Testis (tissue), 3 donors: ENCODE measurements around the gene SLC15A1. TPM values are rescaled to one million over a fixed set of nuclear protein-coding genes. Genes with fewer than 3 reads are reported as not detected.

ENCODE experiments used
- DNase-seq: peaks from one replicate; pipeline ENCODE4 v3.0.0-alpha.2; 2019
- H3K27ac ChIP-seq, 2 donors: fragments of 200-600 bp; sonication (generic); one replicate each; pipeline ENCODE4 v1.5.1; 2019
- H3K27me3 ChIP-seq: fragments of 200-600 bp; sonication (generic); one replicate; pipeline ENCODE4 v1.5.1; 2019
- H3K36me3 ChIP-seq: fragments of 200-600 bp; sonication (generic); one replicate; pipeline ENCODE4 v1.5.1; 2017; ENCODE audit warnings: low read depth; ENCODE audit errors: missing control alignments
- H3K4me1 ChIP-seq: fragments of 200-600 bp; sonication (generic); one replicate; pipeline ENCODE4 v1.5.1; 2019
- H3K4me3 ChIP-seq, 2 donors: fragments of 200-600 bp; sonication (generic); one replicate each; pipeline ENCODE4 v1.5.1; 2017 to 2019
- H3K9me3 ChIP-seq: fragments of 200-600 bp; sonication (generic); one replicate; pipeline ENCODE4 v1.5.1; 2017
- CTCF ChIP-seq, 3 experiments: fragments of 450-650 bp in 2 of 3; fragments of 200-600 bp in 1 of 3; sonication (generic) in 1 of 3; IDR thresholded peaks; one replicate each; pipeline ENCODE4 v1.5.1; 2016 to 2019; ENCODE audit warnings: antibody characterized with exemption in 3 of 3, mild to moderate bottlenecking in 2 of 3, moderate library complexity in 1 of 3
- POLR2A ChIP-seq: fragments of 450-650 bp; IDR thresholded peaks from one replicate; pipeline ENCODE4 v1.6.1; 2017; ENCODE audit warnings: antibody characterized with exemption, mild to moderate bottlenecking, moderate library complexity
- WGBS, 2 donors: methylation state at CpG; one replicate each; pipeline ENCODE4 v1.1.5; 2018; 5-methylcytosine and 5-hydroxymethylcytosine counted together
- intact Hi-C: fragments of 100-400 bp; cut with DNase I; formaldehyde crosslinking; loops from one replicate; pipeline ENCODE4 v1.15.1; 2023; ENCODE audit warnings: low total_unique reads
- polyA plus RNA-seq: library from polyadenylated mRNA; stranded (reverse); fragments of 350-450 nt; fragmentation: Illumina TruSeq; extraction: RNeasy Lipid Tissue Mini Kit (QIAGEN cat#74804); gene quantifications from one replicate; pipeline ENCODE4 v1.2.3, GENCODE V29; 2014; ENCODE audit warnings: low read depth, low replicate concordance; ENCODE audit not compliant: insufficient read depth
- total RNA-seq, 2 donors: library from RNA; depleted of rRNA; stranded (reverse); fragments of >200 nt; gene quantifications; one replicate each; pipeline ENCODE4 v1.2.3, GENCODE V29; 2016

Gene SLC15A1
- total and polyA plus RNA-seq, 3 donors from 2014 or later, result 0.37 to 0.71 (median 0.47) TPM

DNA sequence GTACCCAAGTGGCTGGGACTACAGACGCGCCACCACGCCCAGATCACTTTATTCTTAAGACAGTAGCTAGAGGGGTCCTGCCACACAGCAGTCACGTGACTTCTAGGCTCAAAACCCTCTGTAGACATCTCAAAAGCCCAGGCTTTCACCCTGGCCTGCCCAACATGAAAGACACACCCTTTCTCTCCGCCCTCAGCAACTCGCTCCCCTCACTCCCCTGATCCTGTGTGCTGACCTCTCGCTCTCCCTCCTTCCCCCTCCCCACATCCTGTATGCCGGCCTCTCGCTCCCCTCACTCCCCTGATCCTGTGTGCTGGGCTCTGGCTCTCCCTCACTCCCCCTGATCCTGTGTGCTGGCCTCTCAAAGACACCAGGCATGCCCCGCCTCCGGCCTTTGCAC is 77.4 kb downstream of the SLC15A1 start:
- no peak for TF ChIP-seq CTCF (IDR thresholded peaks at IDR 0.05)
- TF ChIP-seq POLR2A, result no peak
- no peaks in the 10 kb centered on the region for H3K27me3 ChIP-seq
- 85 to 86% methylated on average over 11 of the region's 11 CpGs for WGBS, 2 donors
- DNase-seq, result no peak
- H3K4me3 ChIP-seq, result no peak overlapping the region
- no peak overlapping the region for H3K27ac ChIP-seq
- H3K9me3 ChIP-seq, result no peaks in the 10 kb centered on the region
- intact Hi-C loops, result no loop called here
- H3K4me1 ChIP-seq, result no peaks in the 10 kb centered on the region
- no peaks in the 10 kb centered on the region for H3K36me3 ChIP-seq

- no peaks in the 10 kb centered on the region for H3K27me3 ChIP-seq
- H3K36me3 ChIP-seq, result no peaks in the 10 kb centered on the region
- WGBS, 2 donors, result 34 to 37% methylated on average over 10 to 11 of the region's 11 CpGs
- intact Hi-C loops, result no loop called here
- DNase-seq, result peak; percentile 67
- H3K27ac ChIP-seq, result no peak overlapping the region
- no peaks in the 10 kb centered on the region for H3K9me3 ChIP-seq
- no peaks in the 10 kb centered on the region for H3K4me1 ChIP-seq
- no peak overlapping the region for H3K4me3 ChIP-seq
- TF ChIP-seq CTCF (IDR thresholded peaks at IDR 0.05) (peak; percentile 79), POLR2A (no peak)
Measured at GRCh38 chr13:98672947-98673613, 79.4 kb downstream of the SLC15A1 start.

GRCh38 chr13:98668155-98668554 is 84.3 kb downstream of the SLC15A1 start:
- intact Hi-C loops, result no loop called here
- H3K4me3 ChIP-seq, result no peak overlapping the region
- TF ChIP-seq POLR2A (no peak), CTCF (IDR thresholded peaks at IDR 0.05) (no peak)

DNA sequence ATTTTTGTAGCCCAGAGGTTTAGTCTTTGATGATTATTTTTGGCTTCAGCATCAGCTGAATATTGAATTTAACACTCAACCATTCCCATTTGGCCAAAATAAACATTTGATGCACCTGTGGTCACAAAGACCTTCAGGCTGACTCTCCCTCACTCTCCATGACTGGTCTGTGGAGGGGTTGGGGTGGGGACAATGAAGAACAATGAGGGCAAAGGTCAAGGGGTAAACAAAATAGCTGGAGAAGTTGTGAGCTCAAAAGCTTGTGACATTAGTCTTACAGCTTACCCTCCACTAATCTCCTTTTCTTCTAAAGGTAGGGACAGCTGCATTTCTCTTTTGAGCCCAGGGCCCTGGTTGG is 86.9 kb downstream of the SLC15A1 start:
- Histone ChIP-seq H3K4me3 (no peak overlapping the region), H3K27ac (no peak overlapping the region), H3K4me1 (no peaks in the 10 kb centered on the region), H3K27me3 (no peaks in the 10 kb centered on the region), H3K36me3 (no peaks in the 10 kb centered on the region), H3K9me3 (no peaks in the 10 kb centered on the region)
- no peak for DNase-seq
- TF ChIP-seq POLR2A, result no peak
- no peak for TF ChIP-seq CTCF (IDR thresholded peaks at IDR 0.05)
- intact Hi-C loops, result no loop called here

More at GRCh38 chr13:98668155-98668554, 84.3 kb downstream of the SLC15A1 start:
- H3K27ac ChIP-seq, result no peak overlapping the region
- DNase-seq, result no peak
- H3K36me3 ChIP-seq, result no peaks in the 10 kb centered on the region
- 96 to 97% methylated on average over 4 of the region's 4 CpGs for WGBS, 2 donors
- no peaks in the 10 kb centered on the region for H3K9me3 ChIP-seq
- no peaks in the 10 kb centered on the region for H3K4me1 ChIP-seq
- H3K27me3 ChIP-seq, result no peaks in the 10 kb centered on the region
